HCT116 (cell line): ENCODE data around the gene MTFR1L.

ENCODE experiments used
- ATF3 ChIP-seq: IDR thresholded peaks from 2 replicates; pipeline ENCODE4 v1.6.1; 2012
- CTCF ChIP-seq, 3 experiments: fragments of 200-600 bp in 1 of 3; sonication (generic) in 1 of 3; IDR thresholded peaks in 2 of 3; conservative IDR thresholded peaks in 1 of 3; 2 replicates each; pipeline ENCODE4 v1.5.1; 2012 to 2017; ENCODE audit warnings: low read depth in 2 of 3, low read length in 2 of 3, antibody characterized with exemption in 1 of 3, borderline replicate concordance in 1 of 3, control low read depth in 1 of 3, mild to moderate bottlenecking in 1 of 3, mixed read lengths in 1 of 3, mixed run types in 1 of 3, moderate library complexity in 1 of 3; ENCODE audit not compliant: insufficient read depth in 1 of 3
- EZH2 ChIP-seq: fragments of 200-600 bp; sonication (generic); IDR thresholded peaks from 2 replicates; pipeline ENCODE4 v1.6.1; 2017; ENCODE audit warnings: antibody characterized with exemption, mixed run types
- FOSL1 ChIP-seq: IDR thresholded peaks from 2 replicates; pipeline ENCODE4 v1.6.1; 2012; ENCODE audit warnings: low read depth
- JUND ChIP-seq: IDR thresholded peaks from 2 replicates; pipeline ENCODE4 v1.6.1; 2012
- MAX ChIP-seq: IDR thresholded peaks from 2 replicates; pipeline ENCODE4 v1.6.1; 2012
- POLR2A ChIP-seq: IDR thresholded peaks from 2 replicates; pipeline ENCODE4 v1.7.0; 2011; ENCODE audit warnings: borderline replicate concordance; ENCODE audit not compliant: insufficient read depth, insufficient read length; ENCODE audit errors: extremely low read depth
- POLR2AphosphoS5 ChIP-seq: IDR thresholded peaks from 2 replicates; pipeline ENCODE4 v1.6.1; 2011; ENCODE audit warnings: mild to moderate bottlenecking, low read depth, low read length, moderate library complexity
- SIN3A ChIP-seq: IDR thresholded peaks from 2 replicates; pipeline ENCODE4 v1.6.1; 2012; ENCODE audit warnings: low read depth
- SRF ChIP-seq: IDR thresholded peaks from 2 replicates; pipeline ENCODE4 v1.6.1; 2012; ENCODE audit warnings: low read depth
- ZBTB33 ChIP-seq: IDR thresholded peaks from 2 replicates; pipeline ENCODE4 v1.6.1; 2011; ENCODE audit warnings: mild to moderate bottlenecking, low read length, moderate library complexity; ENCODE audit not compliant: insufficient replicate concordance; ENCODE audit errors: extremely low read depth
- ZNF274 ChIP-seq: fragments of 200-500 bp; sonication (Bioruptor generic); IDR thresholded peaks from 2 replicates; pipeline ENCODE4 v1.6.1; 2014; ENCODE audit warnings: mild to moderate bottlenecking, low read depth, low read length, inconsistent platforms

- no peak for TF ChIP-seq CTCF (IDR thresholded peaks at IDR 0.05 in 2 of 3, conservative IDR thresholded peaks at IDR 0.05 in 1 of 3; ENCODE audit: borderline replicate concordance in 1 of 3, insufficient read depth in 1 of 3, low read depth in 2 of 3, low read length in 2 of 3)
- TF ChIP-seq FOSL1, result no peak
- no peak; the same call in 1 of the 2 replicates for TF ChIP-seq SIN3A
- TF ChIP-seq JUND, result no peak
- no peak for TF ChIP-seq POLR2AphosphoS5
- no peak for TF ChIP-seq SRF
- no peak for TF ChIP-seq ZBTB33
- TF ChIP-seq POLR2A, result no peak
- TF ChIP-seq EZH2, result no peak
- TF ChIP-seq ATF3, result no peak
- TF ChIP-seq MAX, result no peak
- no peak for TF ChIP-seq ZNF274
These were observed 1.2 kb upstream of the MTFR1L start for GRCh38 chr1:25818569-25818968.
